ENCODE results near the gene ATAD3A. TPM values are rescaled to one million over a fixed set of nuclear protein-coding genes. Genes with fewer than 3 reads are reported as not detected.

The ATAD3A gene
- total RNA-seq, 2 donors from 2014 or later: 15.8 to 20.8 TPM

- intact Hi-C loops (cut with DNase I): no loop called here
- H3K9me3 ChIP-seq: no peaks in the 10 kb centered on the region
- DNase-seq: no peak
- TF ChIP-seq POLR2A (IDR thresholded peaks at IDR 0.05) (no peak), CTCF (IDR thresholded peaks at IDR 0.05) (no peak)
- H3K36me3 ChIP-seq (replicated peaks in 1 of 2; ENCODE audit: insufficient read depth in 1 of 2, low read depth in 2 of 2): no peaks in the 10 kb centered on the region
- no peak overlapping the region for H3K27ac ChIP-seq
- H3K4me3 ChIP-seq: no peak overlapping the region
- WGBS, 2 donors: 67% methylated on average over 10 of the region's 10 CpGs; no CpG with 5 or more reads in 1 of the 2 donors
- no peak for ATAC-seq
- H3K27me3 ChIP-seq: no peaks in the 10 kb centered on the region
- H3K4me1 ChIP-seq: peaks cover 17% of the 10 kb centered on the region
Measured at GRCh38 chr1:1552263-1552639, 40.3 kb downstream of the ATAD3A start.

DNA sequence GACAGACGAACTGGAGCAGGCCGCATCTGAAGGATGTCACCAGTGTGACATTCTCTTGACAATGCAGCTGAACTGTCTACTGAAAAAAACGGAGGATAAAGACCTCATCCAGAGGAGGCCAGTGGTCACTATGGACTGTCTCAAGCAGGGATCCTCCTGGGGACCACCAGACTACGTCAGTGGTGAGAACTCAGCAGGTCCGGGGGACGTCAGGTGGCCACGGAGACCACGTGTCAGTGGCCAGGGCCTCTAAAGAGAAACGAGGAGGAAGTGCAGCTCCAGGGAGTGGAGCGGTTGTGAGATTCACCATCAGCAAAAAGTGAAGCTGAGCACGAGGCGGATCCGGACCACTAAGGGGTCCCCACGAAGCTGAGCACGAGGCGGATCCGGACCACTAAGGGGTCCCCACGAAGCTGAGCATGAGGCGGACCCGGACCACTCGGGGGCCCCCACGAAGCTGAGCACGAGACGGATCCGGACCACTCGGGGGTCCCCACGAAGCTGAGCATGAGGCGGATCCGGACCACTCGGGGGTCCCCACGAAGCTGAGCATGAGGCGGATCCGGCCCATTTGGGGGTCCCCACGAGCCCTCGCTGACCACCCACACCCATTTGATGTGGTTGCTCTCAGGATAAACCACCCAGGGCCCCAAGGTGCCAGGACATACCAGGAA lies 42.0 kb downstream of the ATAD3A start:
- DNase-seq (no peak), ATAC-seq (no peak)
- peaks cover 17% of the 10 kb centered on the region for H3K4me1 ChIP-seq
- TF ChIP-seq CTCF (IDR thresholded peaks at IDR 0.05): no peak
- no peak for TF ChIP-seq POLR2A (IDR thresholded peaks at IDR 0.05)
- intact Hi-C loops (cut with DNase I): no loop called here
- H3K27me3 ChIP-seq: no peaks in the 10 kb centered on the region
- H3K27ac ChIP-seq: no peak overlapping the region
- no peak overlapping the region for H3K4me3 ChIP-seq
- H3K9me3 ChIP-seq: no peaks in the 10 kb centered on the region
- 86 to 91% methylated on average over 31 to 35 of the region's 35 CpGs for WGBS, 2 donors
- H3K36me3 ChIP-seq (replicated peaks in 1 of 2; ENCODE audit: insufficient read depth in 1 of 2, low read depth in 2 of 2): no peaks in the 10 kb centered on the region

- Histone ChIP-seq H3K36me3 (replicated peaks in 1 of 2; ENCODE audit: insufficient read depth in 1 of 2, low read depth in 2 of 2) (no peaks in the 10 kb centered on the region), H3K27me3 (no peaks in the 10 kb centered on the region), H3K9me3 (no peaks in the 10 kb centered on the region), H3K4me1 (peaks cover 17% of the 10 kb centered on the region), H3K27ac (no peak overlapping the region), H3K4me3 (no peak overlapping the region)
- DNase-seq (no peak), ATAC-seq (no peak)
- intact Hi-C loops (cut with DNase I): no loop called here
- WGBS, 2 donors: 75 to 85% methylated on average over 4 to 13 of the region's 13 CpGs
- TF ChIP-seq CTCF (IDR thresholded peaks at IDR 0.05) (no peak), POLR2A (IDR thresholded peaks at IDR 0.05) (no peak)
Measured at GRCh38 chr1:1554550-1554925, 42.6 kb downstream of the ATAD3A start.

GRCh38 chr1:1554926-1555915 lies 43.3 kb downstream of the ATAD3A start:
- 66 to 77% methylated on average over 20 to 24 of the region's 31 CpGs for WGBS, 2 donors
- TF ChIP-seq CTCF (IDR thresholded peaks at IDR 0.05) (no peak), POLR2A (IDR thresholded peaks at IDR 0.05) (no peak)
- no peak for DNase-seq

More at GRCh38 chr1:1554926-1555915, 43.3 kb downstream of the ATAD3A start:
- no peak overlapping the region for H3K27ac ChIP-seq
- intact Hi-C loops (cut with DNase I): no loop called here
- H3K36me3 ChIP-seq (replicated peaks in 1 of 2; ENCODE audit: insufficient read depth in 1 of 2, low read depth in 2 of 2): no peaks in the 10 kb centered on the region
- no peak overlapping the region for H3K4me3 ChIP-seq
- ATAC-seq: no peak
- H3K9me3 ChIP-seq: no peaks in the 10 kb centered on the region
- H3K4me1 ChIP-seq: peaks cover 17% of the 10 kb centered on the region
- no peaks in the 10 kb centered on the region for H3K27me3 ChIP-seq
